ENCODE data around the gene CHODL.

CHODL gene

GRCh38 chr21:18294100-18294499, 49.5 kb downstream of the CHODL start:
- no peak for DNase-seq

DNA sequence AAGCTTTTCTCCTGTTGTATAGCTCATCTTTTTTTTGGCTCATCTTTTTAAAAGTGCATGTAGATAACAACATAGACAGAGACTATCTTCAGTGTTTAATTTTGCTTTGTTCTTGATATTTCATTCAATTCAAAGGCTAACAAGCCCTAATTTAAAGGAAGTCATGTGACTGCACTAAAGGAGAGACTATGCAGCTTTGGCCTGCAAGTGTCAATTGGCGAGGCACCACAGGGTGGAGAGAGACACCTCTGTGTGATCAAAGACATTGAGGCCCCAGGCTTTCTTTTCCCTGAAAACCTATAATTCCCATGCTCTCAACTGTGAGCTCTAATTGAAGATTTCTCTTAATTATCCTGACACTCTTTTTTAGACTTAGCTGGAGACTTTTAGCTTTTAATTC, 53.6 kb downstream of the CHODL start:
- no peak for DNase-seq

Data from NCI-H510A (cell line).